HL-60 (cell line): ENCODE measurements around the gene TMEM140.
"Not testable (repeated sequence)": the region's sequence is repeated elsewhere in the genome, so short reads cannot be mapped to it uniquely, and the experiment has no call there.

ENCODE experiments used
- GABPA ChIP-seq: IDR thresholded peaks from 2 replicates; pipeline ENCODE4 v1.6.1; 2012; ENCODE audit warnings: low read depth
- POLR2AphosphoS5 ChIP-seq: IDR thresholded peaks from 2 replicates; pipeline ENCODE4 v1.6.1; 2012; ENCODE audit warnings: low read depth
- REST ChIP-seq: IDR thresholded peaks from 2 replicates; pipeline ENCODE4 v1.6.1; 2012; ENCODE audit warnings: low read depth; ENCODE audit not compliant: insufficient replicate concordance
- SPI1 ChIP-seq: IDR thresholded peaks from 2 replicates; pipeline ENCODE4 v1.6.1; 2012; ENCODE audit warnings: low read depth, mild to moderate bottlenecking, borderline replicate concordance
- TF ChIP-seq, protein P1 (sequence below): IDR thresholded peaks from one replicate; pipeline ENCODE4 v1.5.1; 2011; ENCODE audit warnings: low read length, control low read depth, inconsistent platforms; ENCODE audit not compliant: insufficient read depth

GRCh38 chr7:135171581-135172291, 23.9 kb downstream of the TMEM140 start:
- TF ChIP-seq, protein P1, sequence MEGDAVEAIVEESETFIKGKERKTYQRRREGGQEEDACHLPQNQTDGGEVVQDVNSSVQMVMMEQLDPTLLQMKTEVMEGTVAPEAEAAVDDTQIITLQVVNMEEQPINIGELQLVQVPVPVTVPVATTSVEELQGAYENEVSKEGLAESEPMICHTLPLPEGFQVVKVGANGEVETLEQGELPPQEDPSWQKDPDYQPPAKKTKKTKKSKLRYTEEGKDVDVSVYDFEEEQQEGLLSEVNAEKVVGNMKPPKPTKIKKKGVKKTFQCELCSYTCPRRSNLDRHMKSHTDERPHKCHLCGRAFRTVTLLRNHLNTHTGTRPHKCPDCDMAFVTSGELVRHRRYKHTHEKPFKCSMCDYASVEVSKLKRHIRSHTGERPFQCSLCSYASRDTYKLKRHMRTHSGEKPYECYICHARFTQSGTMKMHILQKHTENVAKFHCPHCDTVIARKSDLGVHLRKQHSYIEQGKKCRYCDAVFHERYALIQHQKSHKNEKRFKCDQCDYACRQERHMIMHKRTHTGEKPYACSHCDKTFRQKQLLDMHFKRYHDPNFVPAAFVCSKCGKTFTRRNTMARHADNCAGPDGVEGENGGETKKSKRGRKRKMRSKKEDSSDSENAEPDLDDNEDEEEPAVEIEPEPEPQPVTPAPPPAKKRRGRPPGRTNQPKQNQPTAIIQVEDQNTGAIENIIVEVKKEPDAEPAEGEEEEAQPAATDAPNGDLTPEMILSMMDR = not testable (repeated sequence)
- not testable (repeated sequence) for TF ChIP-seq GABPA, POLR2AphosphoS5, REST, SPI1
